GM23338 (cell line): Measurements from ENCODE around the gene FGFBP1. TPM values are rescaled to one million over a fixed set of nuclear protein-coding genes. Genes with fewer than 3 reads are reported as not detected.
"Not testable (repeated sequence)": the region's sequence is repeated elsewhere in the genome, so short reads cannot be mapped to it uniquely, and the experiment has no call there.

ENCODE experiments used
- ATAC-seq: fragments of 200-7000 bp; cut with Tn5 transposase; 3 replicates; pipeline ENCODE4 v1.9.1; 2020
- DNase-seq: peaks from one replicate; pipeline ENCODE4 v3.0.0-alpha.2; 2015; ENCODE audit warnings: low spot score
- H2AFZ ChIP-seq: fragments of 200-600 bp; sonication (generic); 2 replicates; pipeline ENCODE4 v1.8.0; 2016; ENCODE audit warnings: antibody characterized with exemption, mild to moderate bottlenecking, moderate library complexity
- H3F3A ChIP-seq: fragments of 200-600 bp; sonication (generic); replicated peaks from 2 replicates; pipeline ENCODE4 v1.8.0; 2017; ENCODE audit warnings: antibody characterized with exemption, mixed run types, low read depth
- H3K27ac ChIP-seq: fragments of 200-600 bp; sonication (generic); 2 replicates; pipeline ENCODE4 v1.6.1; 2016; ENCODE audit warnings: low read depth
- H3K27me3 ChIP-seq: fragments of 200-600 bp; sonication (generic); 2 replicates; pipeline ENCODE4 v1.8.0; 2016; ENCODE audit warnings: mild to moderate bottlenecking, mixed run types, moderate library complexity; ENCODE audit not compliant: insufficient read depth
- H3K36me3 ChIP-seq: fragments of 200-600 bp; sonication (generic); 2 replicates; pipeline ENCODE4 v1.8.0; 2016; ENCODE audit warnings: mild to moderate bottlenecking; ENCODE audit not compliant: insufficient read depth
- H3K4me1 ChIP-seq: fragments of 200-600 bp; sonication (generic); 2 replicates; pipeline ENCODE4 v1.8.0; 2016; ENCODE audit warnings: mild to moderate bottlenecking, moderate library complexity; ENCODE audit not compliant: insufficient read depth
- H3K4me2 ChIP-seq: fragments of 200-600 bp; sonication (generic); 2 replicates; pipeline ENCODE4 v1.7.1; 2017; ENCODE audit warnings: mixed run types
- H3K4me3 ChIP-seq: fragments of 200-600 bp; sonication (generic); 2 replicates; pipeline ENCODE4 v1.6.1; 2016; ENCODE audit warnings: mixed run types
- H3K79me2 ChIP-seq: fragments of 200-600 bp; sonication (generic); replicated peaks from 2 replicates; pipeline ENCODE4 v1.8.0; 2017; ENCODE audit warnings: mild to moderate bottlenecking; ENCODE audit not compliant: insufficient read depth
- H3K9me2 ChIP-seq: fragments of 200-600 bp; sonication (generic); 2 replicates; pipeline ENCODE4 v1.8.0; 2017; ENCODE audit not compliant: insufficient read depth
- H4K20me1 ChIP-seq: fragments of 200-600 bp; sonication (generic); replicated peaks from 2 replicates; pipeline ENCODE4 v1.8.0; 2017; ENCODE audit warnings: mild to moderate bottlenecking; ENCODE audit not compliant: insufficient read depth
- H3K27ac Mint-ChIP-seq: 2 replicates; pipeline ENCODE4 v1.8.0; 2020; ENCODE audit warnings: inconsistent platforms, mild to moderate bottlenecking, moderate library complexity, mixed read lengths
- H3K27me3 Mint-ChIP-seq: 3 replicates; pipeline ENCODE4 v1.8.0; 2022; ENCODE audit warnings: low read depth, mild to moderate bottlenecking, moderate library complexity, mixed read lengths, inconsistent platforms; ENCODE audit not compliant: insufficient read depth, poor library complexity
- H3K36me3 Mint-ChIP-seq: 3 replicates; pipeline ENCODE4 v1.8.0; 2021; ENCODE audit warnings: low read depth, mild to moderate bottlenecking, inconsistent platforms, moderate library complexity, mixed read lengths
- H3K4me1 Mint-ChIP-seq: 3 replicates; pipeline ENCODE4 v1.8.0; 2020; ENCODE audit warnings: mild to moderate bottlenecking, inconsistent platforms, mixed read lengths
- H3K4me3 Mint-ChIP-seq: 3 replicates; pipeline ENCODE4 v1.8.0; 2021; ENCODE audit warnings: moderate library complexity, mild to moderate bottlenecking, inconsistent platforms, mixed read lengths
- H3K9me3 Mint-ChIP-seq: 3 replicates; pipeline ENCODE4 v1.8.0; 2020; ENCODE audit warnings: moderate library complexity, mild to moderate bottlenecking, inconsistent platforms, mixed read lengths
- CREB1 ChIP-seq: fragments of 250-450 bp; sonication (Bioruptor Pico); IDR thresholded peaks from 2 replicates; pipeline ENCODE4 v1.5.0; 2020; ENCODE audit warnings: low read depth, mild to moderate bottlenecking, moderate library complexity
- ETS1 ChIP-seq: IDR thresholded peaks from 2 replicates; pipeline ENCODE4 v1.6.1; 2016; ENCODE audit warnings: antibody characterized with exemption
- EZH2phosphoT487 ChIP-seq: fragments of 200-600 bp; sonication (generic); IDR thresholded peaks from one replicate; pipeline ENCODE4 v1.8.1; 2018; ENCODE audit warnings: antibody characterized with exemption; ENCODE audit not compliant: unreplicated experiment
- JUNB ChIP-seq: IDR thresholded peaks from one replicate; pipeline ENCODE4 v1.6.1; 2016; ENCODE audit warnings: antibody characterized with exemption; ENCODE audit not compliant: unreplicated experiment
- NANOG ChIP-seq: IDR thresholded peaks from 2 replicates; pipeline ENCODE4 v1.6.1; 2016; ENCODE audit warnings: antibody characterized with exemption, borderline replicate concordance
- POLR2AphosphoS5 ChIP-seq: IDR thresholded peaks from 2 replicates; pipeline ENCODE4 v1.6.1; 2016; ENCODE audit warnings: antibody characterized with exemption, low read depth
- STAT1 ChIP-seq: IDR thresholded peaks from one replicate; pipeline ENCODE4 v1.6.1; 2016; ENCODE audit warnings: antibody characterized with exemption; ENCODE audit not compliant: unreplicated experiment
- ZNF331 ChIP-seq: fragments of 250-450 bp; sonication (Bioruptor Pico); IDR thresholded peaks from 2 replicates; pipeline ENCODE4 v1.5.0; 2020; ENCODE audit warnings: low read depth, mild to moderate bottlenecking, moderate library complexity
- ZNF462 ChIP-seq: fragments of 250-450 bp; sonication (Bioruptor Pico); IDR thresholded peaks from 2 replicates; pipeline ENCODE4 v1.5.0; 2020; ENCODE audit warnings: mild to moderate bottlenecking, moderate library complexity
- polyA plus RNA-seq: library from polyadenylated mRNA; unstranded; fragments of >200 nt; fragmentation: Nextera tagmentation; extraction: Ambion mirVana; gene quantifications from 2 replicates; pipeline ENCODE4 v1.2.1, GENCODE V29; 2016
- total RNA-seq: library from RNA; depleted of rRNA; stranded (reverse); fragments of >200 nt; shearing (Covaris generic); gene quantifications from 2 replicates; pipeline ENCODE4 v1.2.3, GENCODE V29; 2014

The FGFBP1 gene
- total and polyA plus RNA-seq, 2 experiments from 2014 or later = 0.15 TPM; not detected in 1

- not testable (repeated sequence) for H3K4me3 Mint-ChIP-seq, H3K27me3 ChIP-seq, H3K4me3 ChIP-seq, H3K4me1 Mint-ChIP-seq, H4K20me1 ChIP-seq, H3K9me2 ChIP-seq, H3K27me3 Mint-ChIP-seq, H3K27ac Mint-ChIP-seq, H2AFZ ChIP-seq, H3F3A ChIP-seq, H3K4me2 ChIP-seq, H3K36me3 Mint-ChIP-seq, H3K79me2 ChIP-seq, DNase-seq, ATAC-seq, H3K27ac ChIP-seq, H3K4me1 ChIP-seq, H3K36me3 ChIP-seq
- peaks cover 19% of the 10 kb centered on the region for H3K9me3 Mint-ChIP-seq
These were observed 22.2 kb downstream of the FGFBP1 start for GRCh38 chr4:15916358-15916757.

- Histone ChIP-seq H3K79me2 (no peaks in the 10 kb centered on the region), H3K27ac (no peak overlapping the region), H3K27me3 (no peaks in the 10 kb centered on the region), H3F3A (no peaks in the 10 kb centered on the region), H3K36me3 (peaks cover 5% of the 10 kb centered on the region; the same call in 1 of the 2 replicates), H3K9me2 (no peaks in the 10 kb centered on the region; the same call in 1 of the 2 replicates), H4K20me1 (no peaks in the 10 kb centered on the region), H3K4me2 (no peak overlapping the region), H3K4me3 (no peak overlapping the region), H2AFZ (no peak overlapping the region), H3K4me1 (no peaks in the 10 kb centered on the region)
- H3K9me3 Mint-ChIP-seq = peaks cover 19% of the 10 kb centered on the region
- TF ChIP-seq EZH2phosphoT487 = no peak
- TF ChIP-seq ETS1 = no peak
- no peak for TF ChIP-seq ZNF331 (CRISPR knock-in tag)
- TF ChIP-seq CREB1 (CRISPR knock-in tag) = no peak
- DNase-seq (no peak), ATAC-seq (no peak)
- peaks cover 6% of the 10 kb centered on the region for H3K36me3 Mint-ChIP-seq
- H3K4me1 Mint-ChIP-seq = no peaks in the 10 kb centered on the region
- no peak overlapping the region for H3K4me3 Mint-ChIP-seq
- peaks cover 8% of the 10 kb centered on the region for H3K27me3 Mint-ChIP-seq
- no peak overlapping the region for H3K27ac Mint-ChIP-seq
These were observed 23.8 kb downstream of the FGFBP1 start for GRCh38 chr4:15914736-15915135.

- H3K9me3 Mint-ChIP-seq = peaks cover 19% of the 10 kb centered on the region
- H3F3A ChIP-seq = no peaks in the 10 kb centered on the region
- H3K79me2 ChIP-seq = no peaks in the 10 kb centered on the region
- H3K4me2 ChIP-seq = no peak overlapping the region
- no peak for ATAC-seq
- H3K27ac Mint-ChIP-seq = no peak overlapping the region
- no peaks in the 10 kb centered on the region for H3K4me1 Mint-ChIP-seq
- H4K20me1 ChIP-seq = no peaks in the 10 kb centered on the region
- H3K4me3 ChIP-seq = no peak overlapping the region
- peaks cover 8% of the 10 kb centered on the region for H3K27me3 Mint-ChIP-seq
- no peaks in the 10 kb centered on the region for H3K9me2 ChIP-seq
- DNase-seq = no peak
- peaks cover 5% of the 10 kb centered on the region; the same call in 1 of the 2 replicates for H3K36me3 ChIP-seq
- no peaks in the 10 kb centered on the region for H3K27me3 ChIP-seq
- no peak overlapping the region for H3K4me3 Mint-ChIP-seq
- H3K36me3 Mint-ChIP-seq = peaks cover 6% of the 10 kb centered on the region
- H2AFZ ChIP-seq = no peak overlapping the region
- no peak overlapping the region for H3K27ac ChIP-seq
- H3K4me1 ChIP-seq = no peaks in the 10 kb centered on the region
- TF ChIP-seq POLR2AphosphoS5 = no peak
- TF ChIP-seq ZNF331 (CRISPR knock-in tag) = no peak
- TF ChIP-seq NANOG = no peak
- no peak for TF ChIP-seq CREB1 (CRISPR knock-in tag)
- no peak for TF ChIP-seq JUNB
- TF ChIP-seq STAT1 = no peak
- no peak for TF ChIP-seq ZNF462 (CRISPR knock-in tag)
These were observed 24.2 kb downstream of the FGFBP1 start for GRCh38 chr4:15914291-15914690.
